HUDEP-2 (cell line): Measurements from ENCODE around the gene MIXL1.
"Not testable (repeated sequence)": the region's sequence is repeated elsewhere in the genome, so short reads cannot be mapped to it uniquely, and the experiment has no call there.

Experiments used
- DNase-seq, 76 experiments: peaks; one replicate each; lab custom pipeline; 2025; ENCODE audit not compliant: unreplicated experiment in 76 of 76; lab: John Stamatoyannopoulos, UW

MIXL1 gene

DNA sequence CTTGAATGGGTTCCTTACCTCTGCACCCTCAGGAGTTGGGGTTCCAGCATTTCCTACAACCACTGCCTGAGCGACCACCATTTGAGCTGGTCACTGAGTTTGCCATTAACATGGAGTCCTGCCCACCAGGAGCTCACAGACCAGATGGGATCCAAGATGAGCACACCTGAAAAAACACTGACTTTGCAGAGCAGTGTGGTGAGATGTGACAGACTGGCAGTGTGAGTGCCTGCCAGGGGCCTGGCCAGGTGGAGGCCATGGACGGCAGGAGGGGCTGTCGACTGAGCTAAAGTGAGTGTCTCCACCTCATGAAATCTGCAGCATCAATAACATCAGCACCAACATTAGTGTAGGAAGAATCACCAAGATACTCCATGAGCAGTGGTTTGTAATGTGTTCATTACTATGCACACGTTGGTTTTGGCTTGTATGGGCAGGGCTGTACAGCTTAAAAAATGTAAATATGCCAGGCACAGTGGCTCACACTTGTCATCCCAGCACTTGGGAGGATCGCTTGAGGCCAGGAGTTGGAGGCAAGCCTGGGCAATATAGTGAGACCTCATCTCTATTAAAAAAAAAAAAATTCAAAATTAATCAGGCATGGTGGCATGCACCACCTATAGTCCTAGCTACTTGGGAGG is 12.2 kb upstream of the MIXL1 start:
- DNase-seq = no peak

DNA sequence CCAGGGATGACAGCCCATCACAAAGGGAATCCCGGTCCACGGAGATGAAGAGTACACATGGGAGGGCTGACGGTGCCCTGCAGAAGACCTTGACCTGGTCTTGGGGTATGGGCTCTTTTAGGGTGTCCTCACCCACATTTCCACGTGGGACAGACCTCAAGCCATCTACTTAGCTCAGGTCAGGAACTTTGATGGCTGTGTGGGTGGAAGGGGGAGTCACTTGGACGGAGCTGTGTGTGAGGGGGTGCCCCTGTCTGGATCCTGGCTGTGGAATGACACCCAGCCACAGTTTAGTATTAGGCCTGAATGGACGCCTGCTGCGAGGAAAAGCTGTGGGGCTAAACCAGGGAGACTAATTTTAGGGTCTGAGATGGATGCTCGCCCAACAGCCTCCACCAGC is 10.9 kb upstream of the MIXL1 start:
- no peak for DNase-seq

DNA sequence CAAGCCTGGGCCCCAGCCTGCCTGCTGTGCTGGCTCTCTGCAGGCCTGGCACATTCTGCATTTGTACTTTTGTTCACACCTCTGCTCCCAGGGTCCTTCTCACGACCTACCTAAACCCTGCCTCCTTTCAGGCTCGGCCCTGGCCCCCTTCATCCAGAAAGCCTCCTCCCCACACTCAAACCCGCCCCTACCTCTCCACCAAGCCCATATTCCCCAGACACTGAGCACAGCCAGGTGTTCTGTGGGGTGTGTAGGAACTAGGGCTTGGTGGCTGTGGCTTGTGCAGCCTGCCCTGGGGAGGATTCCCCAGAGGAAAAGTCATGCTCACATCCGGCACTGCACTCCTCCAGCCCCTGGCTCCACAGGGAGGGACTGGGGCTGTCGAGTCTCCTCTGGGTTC is 8.2 kb upstream of the MIXL1 start:
- no peak for DNase-seq

DNA sequence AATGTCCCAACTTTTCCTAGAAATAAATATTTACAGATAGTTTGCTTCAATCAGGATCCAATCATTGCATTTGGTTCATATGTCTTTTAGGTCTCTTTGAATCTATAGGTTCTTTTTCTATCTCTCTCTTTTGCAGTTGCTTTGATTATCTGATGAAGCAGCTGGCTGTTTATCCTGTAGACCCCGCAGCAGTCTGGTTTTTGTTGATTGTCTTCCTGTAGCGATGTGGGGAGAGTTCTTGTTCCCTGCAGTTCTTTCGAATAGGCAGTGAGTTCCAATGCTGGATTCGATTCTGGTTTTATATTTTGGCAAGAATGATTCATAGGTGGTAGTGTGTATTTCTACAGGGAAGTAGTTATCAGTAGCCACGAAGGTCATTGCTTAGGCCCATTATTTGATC is 7.4 kb upstream of the MIXL1 start:
- peak in 1 of 76 experiments; percentile 2 for DNase-seq

DNA sequence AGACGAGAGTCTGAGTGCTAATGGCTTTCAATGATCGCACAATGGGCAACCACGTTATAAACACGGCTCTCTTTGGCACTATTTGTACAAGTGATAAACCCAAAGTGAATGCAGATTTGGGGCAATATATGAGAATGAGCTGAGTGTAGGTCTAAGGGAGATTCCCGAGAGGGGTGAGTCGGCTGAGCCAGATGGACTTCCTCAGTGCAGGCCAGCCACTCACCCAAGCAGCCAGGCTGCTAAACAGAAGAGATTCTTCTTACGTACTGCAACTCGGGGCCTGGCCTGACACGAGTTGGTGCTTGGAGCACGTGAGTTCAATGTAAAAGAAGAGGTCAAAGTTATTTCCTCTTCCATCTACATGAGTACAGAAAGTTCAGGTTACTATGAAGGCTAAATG is 6.2 kb upstream of the MIXL1 start:
- no peak for DNase-seq

DNA sequence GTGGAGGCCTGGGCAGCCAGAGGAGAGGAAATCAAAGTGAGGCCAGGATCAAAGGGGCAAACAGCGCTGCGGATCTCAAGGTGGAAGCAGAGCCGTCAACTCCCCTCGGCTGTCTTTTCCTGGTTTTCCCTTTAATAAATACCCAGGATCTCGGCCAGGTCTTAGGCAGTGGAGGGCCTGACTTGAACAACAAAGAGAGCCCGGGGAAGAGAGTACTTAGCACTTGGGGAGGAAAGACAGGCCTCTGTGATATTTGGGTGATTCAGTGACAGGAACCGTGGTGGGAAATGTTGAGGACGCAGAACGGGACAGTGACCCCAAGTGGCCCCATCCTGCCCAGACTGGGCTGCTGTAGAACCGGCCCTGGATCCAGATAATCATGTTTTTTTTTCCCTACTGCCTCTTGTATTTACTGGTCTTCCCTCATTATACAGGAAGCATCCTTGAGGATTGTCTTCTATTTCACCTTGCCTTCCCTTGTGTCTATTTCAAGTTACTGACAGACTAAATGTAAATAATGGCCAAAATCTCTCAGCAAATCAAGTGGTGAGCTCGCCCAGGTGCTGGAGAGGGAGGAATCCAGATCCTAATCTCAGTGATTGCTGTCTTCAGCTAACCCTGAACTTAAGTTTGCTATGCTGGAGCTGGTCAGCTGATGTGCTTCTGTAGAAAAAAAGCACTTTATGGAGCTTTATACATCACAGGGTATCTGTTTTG is 2.8 kb upstream of the MIXL1 start:
- no peak for DNase-seq

DNA sequence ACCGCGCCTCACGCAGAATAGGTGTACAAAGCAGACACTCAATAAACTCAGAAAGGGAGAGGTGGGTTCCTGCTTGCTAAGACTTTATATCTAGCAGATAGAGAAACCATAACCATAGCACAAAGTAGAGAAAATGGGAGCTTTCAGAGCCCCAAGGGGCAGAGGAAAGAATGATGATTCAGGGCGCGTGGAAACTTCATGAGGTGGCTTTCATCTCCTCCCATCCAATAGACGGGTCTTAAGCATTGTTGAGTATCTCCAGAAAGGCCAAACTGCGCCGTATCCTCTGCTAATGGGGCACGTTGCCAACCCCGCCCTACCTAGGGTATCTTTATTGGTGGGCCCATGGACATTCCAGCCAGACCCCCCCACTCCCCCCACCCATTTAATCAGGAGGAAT is 778 bp upstream of the MIXL1 start:
- DNase-seq = no peak

DNA sequence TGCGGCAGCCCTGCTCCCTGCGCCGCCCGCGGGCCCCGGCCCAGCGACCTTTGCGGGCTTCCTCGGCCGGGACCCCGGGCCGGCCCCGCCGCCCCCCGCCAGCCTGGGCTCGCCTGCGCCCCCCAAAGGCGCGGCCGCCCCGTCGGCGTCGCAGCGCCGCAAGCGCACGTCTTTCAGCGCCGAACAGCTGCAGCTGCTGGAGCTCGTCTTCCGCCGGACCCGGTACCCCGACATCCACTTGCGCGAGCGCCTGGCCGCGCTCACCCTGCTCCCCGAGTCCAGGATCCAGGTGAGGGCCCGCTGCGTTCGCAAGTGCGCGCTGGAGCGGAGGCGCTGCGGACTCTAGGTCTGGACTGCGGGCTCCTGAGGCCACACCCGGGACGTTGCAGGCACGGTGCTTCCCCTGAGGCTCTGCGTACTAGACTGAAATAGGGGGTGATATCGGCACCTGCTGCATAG is 351 bp downstream of the MIXL1 start:
- peak in 2 of 76 experiments; percentile 5 to 6 for DNase-seq

DNA sequence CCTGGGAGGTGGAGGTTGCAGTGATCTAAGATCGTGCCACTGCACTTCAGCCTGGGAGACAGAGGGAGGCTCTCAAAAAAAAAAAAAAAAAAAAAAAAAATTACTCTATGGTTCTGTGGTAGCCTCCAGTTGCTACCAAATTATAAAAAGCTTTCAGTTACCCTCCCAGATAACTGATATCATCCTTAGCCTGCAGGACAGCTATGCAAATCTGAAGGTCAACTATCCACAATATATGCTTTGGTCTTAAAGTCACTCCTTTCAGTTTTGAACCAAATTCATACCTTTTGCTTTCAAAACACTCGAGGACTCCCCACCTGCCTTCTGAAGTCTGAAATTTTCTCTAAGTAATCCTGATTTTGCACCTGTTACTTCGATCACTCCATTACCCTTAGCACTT is 3.1 kb downstream of the MIXL1 start:
- DNase-seq = no peak

DNA sequence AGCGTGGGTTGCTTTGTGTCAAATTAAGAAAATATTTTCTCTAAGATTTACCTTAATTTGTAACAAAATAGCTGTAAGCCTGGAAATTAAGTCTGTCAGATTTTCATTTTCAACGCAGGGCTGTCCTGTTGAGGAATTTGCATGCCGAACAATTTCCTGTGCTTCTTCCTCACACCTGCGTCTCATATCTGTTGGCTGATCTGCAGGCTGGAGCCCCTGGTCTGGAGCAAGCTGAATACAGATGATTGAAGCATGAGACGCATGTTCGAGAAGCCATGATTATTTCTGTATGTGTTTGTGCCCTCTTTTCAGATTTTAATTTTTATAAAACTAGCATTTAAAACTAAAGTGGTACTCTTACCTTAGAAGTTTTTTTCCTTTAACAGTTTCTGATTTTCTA is 9.8 kb downstream of the MIXL1 start:
- no peak for DNase-seq

DNA sequence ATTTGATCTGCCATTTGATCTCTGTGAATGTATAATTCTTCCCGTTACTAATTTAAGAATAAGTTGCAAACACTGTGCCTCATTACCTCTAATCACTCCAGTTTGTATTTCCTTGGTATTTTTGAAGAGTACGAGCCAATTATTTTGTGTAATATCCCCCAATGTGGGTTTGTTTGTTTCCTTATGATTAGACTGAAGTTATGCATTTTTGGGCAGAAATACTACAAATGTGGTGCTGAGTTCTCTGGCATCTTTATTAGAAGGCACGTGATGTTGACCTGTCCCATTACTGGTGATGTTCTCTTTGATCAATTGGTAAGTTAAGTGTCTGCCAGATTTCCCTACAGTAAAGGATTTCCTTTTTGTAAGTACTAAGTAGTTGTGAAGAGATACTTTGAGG is 10.3 kb downstream of the MIXL1 start:
- DNase-seq = no peak

DNA sequence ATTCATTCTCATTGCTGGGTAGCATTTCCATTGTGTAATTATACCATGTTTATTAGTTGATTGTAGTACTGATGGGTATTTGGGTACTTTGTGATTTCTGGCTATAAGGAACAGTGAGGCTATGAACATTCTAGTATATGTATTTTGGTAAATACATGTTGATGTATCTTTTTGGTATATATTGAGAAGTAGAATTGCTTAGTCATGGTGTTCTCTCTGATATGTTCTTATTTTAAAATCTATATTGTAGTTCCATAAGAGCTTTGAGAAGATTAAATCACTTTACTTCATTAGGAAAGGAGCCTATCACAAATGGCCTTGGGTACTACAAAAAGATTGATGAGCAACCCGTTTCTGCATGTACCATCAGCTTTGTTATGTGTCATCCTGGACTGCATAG is 13.4 kb downstream of the MIXL1 start:
- no peak for DNase-seq

DNA sequence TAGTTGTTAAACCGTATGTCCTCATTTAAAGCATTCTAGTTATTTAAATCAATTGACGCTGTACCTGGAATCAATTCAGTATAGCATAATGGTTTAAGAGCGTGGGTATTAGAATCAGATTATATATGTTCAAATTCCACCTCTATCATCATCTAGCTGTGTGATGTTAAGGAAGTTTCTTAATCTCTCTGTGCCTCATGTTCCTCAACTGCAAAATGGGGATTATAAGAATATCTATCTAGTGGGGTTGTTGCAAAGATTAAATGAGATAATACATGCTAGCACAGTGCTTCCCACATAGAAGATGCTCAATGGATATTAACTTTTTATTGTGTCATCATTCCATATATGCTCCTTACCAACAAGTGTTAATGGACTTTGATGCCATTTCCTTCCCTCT is 16.0 kb downstream of the MIXL1 start:
- DNase-seq = no peak

DNA sequence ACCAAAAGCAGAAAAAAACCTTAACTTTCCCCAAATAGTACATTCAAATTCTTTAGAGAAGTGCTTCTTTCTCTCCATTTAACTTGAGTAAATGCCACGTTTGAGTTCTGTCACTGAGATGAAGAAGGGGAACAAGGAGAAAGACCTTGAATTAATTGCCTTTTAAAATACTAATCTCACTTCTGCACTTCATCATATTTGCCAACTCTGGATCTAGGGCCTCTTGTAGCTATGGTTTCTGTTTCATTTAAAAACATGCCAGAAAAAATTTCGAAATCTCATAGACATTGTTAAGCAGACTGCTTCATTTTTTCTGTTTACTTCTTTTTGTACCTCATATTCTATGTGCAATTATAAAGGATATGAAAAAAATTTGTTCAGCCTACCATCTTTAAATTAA is 24.6 kb downstream of the MIXL1 start:
- no peak for DNase-seq

DNA sequence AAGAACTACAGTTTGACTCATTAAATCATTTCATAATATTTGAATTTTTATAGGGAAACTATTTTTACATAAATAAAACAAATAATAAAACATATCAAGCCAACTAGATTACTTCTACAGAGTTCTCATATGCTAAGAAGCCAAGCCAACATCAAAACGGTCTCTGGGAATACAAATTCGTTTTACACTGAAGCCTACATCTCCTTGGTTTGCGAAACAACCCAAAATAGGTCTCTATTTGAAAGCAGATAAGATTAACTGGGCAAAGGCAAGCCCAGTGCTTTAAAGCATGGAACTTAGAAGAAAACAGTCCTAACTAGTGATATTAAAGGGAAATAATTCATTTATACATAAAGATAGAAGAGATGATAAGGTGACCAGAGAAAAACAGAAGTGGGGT is 25.3 kb downstream of the MIXL1 start:
- no peak for DNase-seq

DNA sequence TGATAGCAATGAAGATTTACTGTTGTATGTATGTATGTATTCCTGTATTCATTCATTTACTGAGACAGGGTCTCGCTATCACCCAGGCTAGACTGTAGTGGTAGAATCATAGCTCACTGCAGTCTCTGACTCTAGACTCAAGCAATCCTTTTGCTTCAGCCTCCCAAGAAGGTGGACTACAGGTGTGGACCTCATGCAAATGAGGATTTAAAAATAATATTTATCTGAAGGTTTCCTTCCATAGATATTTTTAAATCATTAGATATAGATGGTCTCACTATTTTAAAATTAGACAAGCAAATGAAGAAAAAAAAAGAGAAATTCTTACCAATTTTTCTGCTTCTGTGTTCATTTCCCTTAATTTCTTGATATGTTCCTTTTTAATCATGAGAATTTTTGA is 27.0 kb downstream of the MIXL1 start:
- no peak for DNase-seq

DNA sequence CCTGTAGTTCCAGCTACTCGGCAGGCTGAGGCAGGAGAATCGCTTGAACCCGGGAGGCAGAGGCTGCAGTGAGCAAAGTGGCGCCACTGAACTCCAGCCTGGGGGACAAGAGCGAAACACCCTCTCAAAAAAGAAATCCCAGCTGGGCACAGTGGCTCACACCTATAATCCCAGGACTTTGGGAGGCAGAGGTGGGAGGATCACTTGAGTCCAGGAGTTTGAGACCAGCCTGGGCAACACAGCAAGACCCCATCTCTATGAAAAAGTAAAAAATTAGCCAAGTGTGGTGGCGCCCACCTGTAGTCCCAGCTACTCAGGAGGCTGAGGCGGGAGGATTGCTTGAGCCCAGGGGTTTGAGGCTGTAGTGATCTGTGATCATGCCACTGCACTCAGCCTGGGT is 29.4 kb downstream of the MIXL1 start:
- DNase-seq = not testable (repeated sequence)

DNA sequence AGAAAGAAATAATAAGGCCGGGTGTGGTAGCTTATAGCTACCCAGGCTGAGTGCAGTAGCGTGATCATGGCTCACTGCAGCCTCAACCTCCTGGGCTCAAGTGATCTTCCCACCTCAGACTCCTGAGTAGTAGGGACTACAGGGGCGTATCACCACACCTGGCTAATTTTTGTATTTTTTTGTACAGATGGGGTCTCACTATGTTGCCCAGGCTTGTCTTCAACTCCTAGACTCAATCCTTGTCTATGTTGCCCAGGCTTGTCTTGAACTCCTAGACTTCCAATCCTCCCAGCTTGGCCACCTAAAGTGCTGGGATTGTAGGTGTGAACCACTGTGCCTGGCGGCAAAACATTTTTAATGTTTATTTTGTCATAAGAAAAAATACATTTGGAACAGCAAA is 30.5 kb downstream of the MIXL1 start:
- DNase-seq = no peak

DNA sequence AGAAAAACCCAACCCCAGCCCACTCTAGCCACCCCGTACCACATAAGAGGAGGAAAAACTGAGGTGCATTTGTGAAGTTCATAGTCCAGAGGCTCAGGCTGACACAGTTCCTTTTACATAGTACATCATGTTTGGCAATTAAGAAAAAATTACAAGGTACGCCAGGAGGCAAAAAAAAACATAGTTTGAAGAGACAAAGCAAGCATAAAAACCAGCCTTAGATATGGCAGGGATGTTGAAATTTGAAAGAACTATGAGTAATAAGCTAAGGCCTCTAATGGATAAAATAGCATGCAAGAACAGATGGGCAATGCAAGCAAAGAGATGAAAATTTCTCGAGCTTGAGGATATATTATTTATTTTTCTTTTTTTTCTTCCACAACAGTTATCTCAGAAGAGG is 31.9 kb downstream of the MIXL1 start:
- no peak for DNase-seq

DNA sequence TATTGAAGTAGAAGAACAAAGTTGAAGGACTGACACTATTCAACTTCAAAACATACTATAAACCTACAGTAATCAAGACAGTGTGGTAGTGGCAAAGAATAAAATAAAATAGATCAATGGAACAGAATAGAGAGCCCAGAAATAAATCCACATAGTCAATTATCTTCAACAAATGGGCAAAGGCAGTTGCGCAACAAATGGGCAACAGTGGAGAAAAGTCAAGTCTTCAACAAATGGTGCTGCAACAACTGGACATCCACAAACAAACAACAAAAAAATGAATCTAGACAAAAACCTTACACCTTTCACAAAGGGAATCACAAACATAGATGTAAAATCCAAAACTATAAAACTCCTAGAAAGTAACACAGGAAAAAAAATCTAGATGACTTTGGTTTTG is 38.4 kb downstream of the MIXL1 start:
- no peak for DNase-seq

DNA sequence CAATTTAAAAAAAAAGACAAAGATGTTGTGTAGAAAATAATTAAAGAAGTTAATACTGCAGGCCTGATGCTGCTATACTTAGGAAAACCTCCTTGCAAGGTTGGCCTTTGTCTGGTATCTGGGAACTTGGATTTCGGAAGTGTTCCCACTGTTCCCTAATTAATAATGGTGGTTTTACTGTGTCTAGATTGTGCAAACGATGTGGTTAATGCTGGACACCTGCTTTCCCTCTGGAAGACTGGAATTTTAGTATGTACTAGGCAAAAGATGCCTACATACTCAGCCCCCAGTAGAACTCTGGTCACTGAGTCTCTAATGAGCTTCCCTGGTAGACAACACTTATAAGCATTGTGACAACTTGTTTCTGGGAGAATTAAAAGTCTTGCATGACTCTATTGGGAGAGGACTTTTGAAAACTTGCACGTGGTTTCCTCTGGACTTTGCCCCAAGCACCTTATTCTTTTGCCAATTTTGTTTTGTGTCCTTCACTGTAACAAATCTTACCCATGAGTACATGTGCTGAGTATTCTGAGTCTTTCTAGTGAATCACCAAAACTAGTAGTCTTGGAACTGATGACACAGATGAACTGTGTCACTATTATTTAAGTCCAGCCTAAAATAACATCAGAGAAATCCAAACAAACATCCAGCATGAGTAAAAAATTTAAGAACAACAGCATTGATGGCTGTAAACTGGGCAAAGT is 45.1 kb downstream of the MIXL1 start:
- no peak for DNase-seq
